Heart right ventricle (tissue), 16 donors: ENCODE results near the gene FAM163B. TPM values are rescaled to one million over a fixed set of nuclear protein-coding genes. Genes with fewer than 3 reads are reported as not detected.
A peak's percentile ranks its signal among the peaks of the same experiment; 100 is the strongest.

Experiments
- ATAC-seq, 8 donors: fragments of 200-7000 bp; cut with Tn5 transposase; one replicate each; pipeline ENCODE4 v1.9.1; 2020; ENCODE audit warnings: mild to moderate bottlenecking in 8 of 8, moderate library complexity in 8 of 8, moderate number of reproducible peaks in 1 of 8
- DNase-seq, 2 donors: peaks; one replicate each; pipeline ENCODE4 v3.0.0-alpha.2; 2020
- H3K27ac ChIP-seq, 10 donors: fragments of 200-600 bp; sonication (generic) in 2 of 10; one replicate each; pipeline versions ENCODE4 v1.5.0 to v1.8.0; 2020 to 2022; ENCODE audit warnings: mild to moderate bottlenecking in 3 of 10
- H3K27me3 ChIP-seq, 7 donors: fragments of 200-600 bp; one replicate each; pipeline ENCODE4 v1.8.0; 2021 to 2022; ENCODE audit warnings: mild to moderate bottlenecking in 2 of 7
- H3K36me3 ChIP-seq, 9 donors: fragments of 200-600 bp; sonication (generic) in 1 of 9; one replicate each; pipeline versions ENCODE4 v1.5.0 to v1.8.0; 2020 to 2022; ENCODE audit warnings: mild to moderate bottlenecking in 2 of 9
- H3K4me1 ChIP-seq, 9 donors: fragments of 200-600 bp; sonication (generic) in 1 of 9; one replicate each; pipeline versions ENCODE4 v1.5.0 to v1.8.0; 2020 to 2022; ENCODE audit warnings: mild to moderate bottlenecking in 4 of 9
- H3K4me3 ChIP-seq, 10 donors: fragments of 200-600 bp; sonication (generic) in 2 of 10; one replicate each; pipeline versions ENCODE4 v1.5.0 to v1.8.0; 2020 to 2022; ENCODE audit warnings: mild to moderate bottlenecking in 7 of 10, moderate library complexity in 2 of 10
- H3K9me3 ChIP-seq, 11 donors: fragments of 200-600 bp in 10 of 11; sonication (generic) in 2 of 11; one replicate each; pipeline versions ENCODE4 v1.5.0 to v1.8.0; 2013 to 2022; ENCODE audit warnings: mild to moderate bottlenecking in 2 of 11, control low read depth in 1 of 11, moderate library complexity in 1 of 11
- CTCF ChIP-seq, 9 donors: fragments of 200-600 bp; sonication (generic) in 2 of 9; IDR thresholded peaks; one replicate each; pipeline versions ENCODE4 v1.5.0 to v1.8.0; 2021 to 2022; ENCODE audit warnings: antibody characterized with exemption in 9 of 9, mild to moderate bottlenecking in 5 of 9, moderate library complexity in 1 of 9
- WGBS, 2 donors: extraction: QIAGEN DNeasy Blood & Tissue Kit; methylation state at CpG; one replicate each; pipeline ENCODE4 v1.1.7; 2013; ENCODE audit warnings: inconsistent platforms in 1 of 2; 5-methylcytosine and 5-hydroxymethylcytosine counted together
- intact Hi-C, 10 donors: fragments of 100-400 bp; cut with DNase I; formaldehyde crosslinking; loops; one replicate each; pipeline versions ENCODE4 v1.11.1 to v1.14.2; 2022
- polyA plus RNA-seq, 2 donors: library from polyadenylated mRNA; stranded (reverse); fragments of 200-250 nt; gene quantifications; one replicate each; pipeline ENCODE4 v1.2.3, GENCODE V29; 2013
- total RNA-seq, 10 donors: library from RNA; stranded (reverse); fragmentation: NEBNext Ultra II Directional in 3 of 10; extraction: Animal tissue kit (Norgen Biotek cat#: 25700) in 3 of 10; gene quantifications; one replicate each; pipeline versions ENCODE4 v1.2.1 to v1.2.4, GENCODE V29; 2021 to 2023
- donor health status: Arrhythmogenic right ventricular cardiomyopathy.
- donor health status: ischemic (EF 13 %, LVEDD 7.1; RV severe dilation, severe dysfunction).
- donor health status: healthy with polysubstance abuse.
- donor health status: DM: no; HTN: yes; CAD: no.
- donor health status: DM: no; HTN: no; CAD: no.
- donor health status: ischemic (EF 25% LVEDD 6.9; RV normal size, moderate dysfunction).
- donor health status: ischemic (EF 25% LVEDD 5.7; RV mildly dilated, moderate dysfunction).
- donor health status: healthy.
- donor health status: DM: yes; HTN: yes; CAD: no.
- donor health status: Ischemic cardiomyopathy.
- donor health status: ischemic (EF 35%, LVEDD 5.7; RV mildly dilated, moderate dysfunction).
- donor health status: nonischemic (EF 11% LVEDD 7.7; RV severe dilation, severe dysfunction).
- donor health status: DM: yes; HTN: yes; CAD: no.
- donor health status: PGD.
- donor health status: ischemic (EF 29% LVEDD 5.4; RV normal size, mild dysfunction).
- donor health status: nonischemic (EF 23%, LVEDD 6.1; RV moderate dilation, normal function).

FAM163B gene
- total and polyA plus RNA-seq, 12 donors: 0.19 TPM; not detected in 11

GRCh38 chr9:133643362-133643755, 34.2 kb upstream of the FAM163B start:
- intact Hi-C loops: no loop called here
- 92 to 93% methylated on average over 20 of the region's 20 CpGs for WGBS, 2 donors
- TF ChIP-seq CTCF (IDR thresholded peaks at IDR 0.05): no peak
- Histone ChIP-seq H3K4me1 (no peaks in the 10 kb centered on the region), H3K9me3 (no peaks in the 10 kb centered on the region), H3K27ac (no peak overlapping the region), H3K4me3 (no peak overlapping the region), H3K36me3 (no peaks in the 10 kb centered on the region), H3K27me3 (peaks cover 0 to 41% (median 2%) of the 10 kb centered on the region in 7 donors)
- ATAC-seq (no peak), DNase-seq (no peak)

- no peak for TF ChIP-seq CTCF (IDR thresholded peaks at IDR 0.05)
- Histone ChIP-seq H3K4me3 (no peak overlapping the region), H3K27me3 (peaks cover 0 to 38% (median 1%) of the 10 kb centered on the region in 7 donors), H3K4me1 (no peaks in the 10 kb centered on the region), H3K9me3 (no peaks in the 10 kb centered on the region), H3K27ac (no peak overlapping the region), H3K36me3 (no peaks in the 10 kb centered on the region)
- intact Hi-C loops: no loop called here
- ATAC-seq (peak in 2 of 8 donors; percentile 40 to 54), DNase-seq (no peak)
- WGBS, 2 donors: 53 to 70% methylated on average over 16 of the region's 16 CpGs
Observed at GRCh38 chr9:133642708-133643361, 33.6 kb upstream of the FAM163B start.

GRCh38 chr9:133641861-133642595, 32.8 kb upstream of the FAM163B start:
- H3K9me3 ChIP-seq: no peaks in the 10 kb centered on the region
- no peaks in the 10 kb centered on the region for H3K4me1 ChIP-seq
- intact Hi-C loops: no loop called here
- TF ChIP-seq CTCF (IDR thresholded peaks at IDR 0.05): no peak
- H3K27me3 ChIP-seq: peaks cover 0 to 37% (median 0%) of the 10 kb centered on the region in 7 donors
- H3K27ac ChIP-seq: no peak overlapping the region
- no peak for DNase-seq
- ATAC-seq: no peak
- H3K4me3 ChIP-seq: no peak overlapping the region
- WGBS, 2 donors: 92 to 94% methylated on average over 25 of the region's 25 CpGs
- no peaks in the 10 kb centered on the region for H3K36me3 ChIP-seq

GRCh38 chr9:133641396-133641655, 32.1 kb upstream of the FAM163B start:
- Histone ChIP-seq H3K9me3 (no peaks in the 10 kb centered on the region), H3K27me3 (peaks cover 0 to 35% (median under 1%) of the 10 kb centered on the region in 7 donors), H3K4me1 (no peaks in the 10 kb centered on the region), H3K27ac (no peak overlapping the region), H3K4me3 (no peak overlapping the region), H3K36me3 (no peaks in the 10 kb centered on the region)
- intact Hi-C loops: no loop called here
- 87 to 89% methylated on average over 7 of the region's 7 CpGs for WGBS, 2 donors
- no peak for ATAC-seq
- TF ChIP-seq CTCF (IDR thresholded peaks at IDR 0.05): no peak
- no peak for DNase-seq
